ENCODE data around the gene ICAM1. TPM values are rescaled to one million over a fixed set of nuclear protein-coding genes. Genes with fewer than 3 reads are reported as not detected.
"Not testable (repeated sequence)": the region's sequence is repeated elsewhere in the genome, so short reads cannot be mapped to it uniquely, and the experiment has no call there.

The ICAM1 gene
- polyA plus RNA-seq, 2 of the 4 experiments (the other 2 are of a cell fraction), result 1.2 to 1.4 TPM

- ATAC-seq (no peak), DNase-seq (ENCODE audit: low read depth in 1 of 2, low spot score in 1 of 2) (no peak), FAIRE-seq (no peak)
- ChIA-PET POLR2A (no interaction called here), CTCF (interaction anchor here (2.2 kb wide), 1 partner anchor 15 kb away, joined by 8 read pairs; no protein-coding TSS in a partner anchor)
- H3K27ac ChIP-seq, result no peak overlapping the region
- 72% methylated on average over 4 of the region's 4 CpGs for WGBS (ENCODE audit: missing lambda C conversion rate)
- peaks cover 16% of the 10 kb centered on the region; the same call in 1 of the 3 replicates for H3K4me1 ChIP-seq
- H3K9me3 ChIP-seq, result no peaks in the 10 kb centered on the region
- no peak for TF ChIP-seq EHMT2 (IDR thresholded peaks at IDR 0.05; ENCODE audit: low read depth)
- H3K4me3 ChIP-seq, result no peak overlapping the region
- no peak overlapping the region for H3K4me2 ChIP-seq
Measured at GRCh38 chr19:10235003-10235402, 35.9 kb upstream of the ICAM1 start.

DNA sequence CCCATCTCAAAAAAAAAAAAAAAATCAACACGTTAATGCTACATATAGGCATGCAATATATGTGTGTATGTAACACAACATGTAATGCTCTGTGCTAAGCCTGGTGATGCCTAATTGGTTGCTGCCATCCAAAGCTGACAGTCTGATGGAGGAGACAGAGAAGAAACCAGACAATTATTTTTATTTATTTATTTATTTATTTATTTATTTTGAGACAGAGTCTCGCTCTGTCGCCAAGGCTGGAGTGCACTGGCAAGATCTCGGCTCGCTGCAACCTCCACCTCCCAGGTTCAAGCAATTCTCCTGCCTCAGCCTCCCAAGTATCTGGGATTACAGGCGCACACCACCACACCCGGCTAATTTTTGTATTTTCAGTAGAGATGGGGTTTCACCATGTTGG is 35.5 kb upstream of the ICAM1 start:
- H3K9me3 ChIP-seq; POLR2A ChIA-PET; H3K4me2 ChIP-seq; FAIRE-seq; H3K27ac ChIP-seq; ATAC-seq; H3K4me3 ChIP-seq; DNase-seq (ENCODE audit: low read depth in 1 of 2, low spot score in 1 of 2): not testable (repeated sequence)
- peaks cover 12% of the 10 kb centered on the region; the same call in 1 of the 3 replicates for H3K4me1 ChIP-seq
- CTCF ChIA-PET, result interaction anchor here (2.2 kb wide), 1 partner anchor 15 kb away, joined by 8 read pairs; no protein-coding TSS in a partner anchor
- 98% methylated on average over 7 of the region's 7 CpGs for WGBS (ENCODE audit: missing lambda C conversion rate)

DNA sequence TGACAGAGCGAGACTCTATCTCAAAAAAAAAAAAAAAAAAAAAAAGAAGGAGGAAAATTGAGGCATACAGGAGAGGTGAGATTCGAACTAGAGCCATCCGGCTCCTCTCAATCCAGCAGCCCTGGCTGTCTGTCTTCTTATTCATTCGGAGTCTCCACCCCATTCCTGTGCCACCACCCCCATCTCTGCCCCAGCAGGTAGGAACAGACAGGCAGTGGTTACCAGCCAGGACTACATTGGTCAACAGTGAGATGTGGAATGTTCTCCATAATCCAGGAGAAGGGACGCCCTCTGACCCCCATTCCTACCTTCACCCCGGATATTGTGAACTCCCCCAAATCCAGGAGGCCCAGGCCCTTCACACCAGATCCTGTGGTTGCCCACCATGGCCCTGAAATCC is 33.2 kb upstream of the ICAM1 start:
- CTCF ChIA-PET, result interaction anchor here (0.6 to 1.6 kb wide), 3 partner anchors 10 to 269 kb away, joined by 3 to 7 read pairs (median 4); no protein-coding TSS in a partner anchor
- POLR2A ChIA-PET, result no interaction called here
- peak; percentile 51 to 68; a peak in 4 of 6 replicates for ATAC-seq

More for the DNA sequence above, 33.2 kb upstream of the ICAM1 start:
- H3K9me3 ChIP-seq, result no peaks in the 10 kb centered on the region
- FAIRE-seq (no peak), DNase-seq (ENCODE audit: low read depth in 1 of 2, low spot score in 1 of 2) (peak in 1 of 2 experiments; percentile 36)
- peaks cover 11% of the 10 kb centered on the region; the same call in 1 of the 3 replicates for H3K4me1 ChIP-seq
- H3K4me2 ChIP-seq, result peak overlapping the region; percentile 27; the same call in 2 of the 3 replicates
- 89% methylated on average over 4 of the region's 6 CpGs for WGBS (ENCODE audit: missing lambda C conversion rate)
- TF ChIP-seq RCOR1 (IDR thresholded peaks at IDR 0.05; ENCODE audit: low read depth, low read length), result no peak
- no peak for TF ChIP-seq FOXS1 (CRISPR knock-in tag; IDR thresholded peaks at IDR 0.05)
- TF ChIP-seq CTCF (IDR thresholded peaks at IDR 0.05), result no peak
- TF ChIP-seq REST (IDR thresholded peaks at IDR 0.05), result no peak
- TF ChIP-seq, protein P1, sequence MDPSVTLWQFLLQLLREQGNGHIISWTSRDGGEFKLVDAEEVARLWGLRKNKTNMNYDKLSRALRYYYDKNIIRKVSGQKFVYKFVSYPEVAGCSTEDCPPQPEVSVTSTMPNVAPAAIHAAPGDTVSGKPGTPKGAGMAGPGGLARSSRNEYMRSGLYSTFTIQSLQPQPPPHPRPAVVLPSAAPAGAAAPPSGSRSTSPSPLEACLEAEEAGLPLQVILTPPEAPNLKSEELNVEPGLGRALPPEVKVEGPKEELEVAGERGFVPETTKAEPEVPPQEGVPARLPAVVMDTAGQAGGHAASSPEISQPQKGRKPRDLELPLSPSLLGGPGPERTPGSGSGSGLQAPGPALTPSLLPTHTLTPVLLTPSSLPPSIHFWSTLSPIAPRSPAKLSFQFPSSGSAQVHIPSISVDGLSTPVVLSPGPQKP (IDR thresholded peaks at IDR 0.05; ENCODE audit: low read depth, low read length), result no peak
- no peak for TF ChIP-seq PHF8 (IDR thresholded peaks at IDR 0.05; ENCODE audit: borderline replicate concordance, low read depth)
- no peak for TF ChIP-seq CHD4 (IDR thresholded peaks at IDR 0.05; ENCODE audit: borderline replicate concordance)
- TF ChIP-seq HEYL (CRISPR knock-in tag; IDR thresholded peaks at IDR 0.05), result no peak
- H3K27ac ChIP-seq, result no peak overlapping the region
- no peak overlapping the region for H3K4me3 ChIP-seq
